Measurements from ENCODE around the gene PLEKHA7.

DNA sequence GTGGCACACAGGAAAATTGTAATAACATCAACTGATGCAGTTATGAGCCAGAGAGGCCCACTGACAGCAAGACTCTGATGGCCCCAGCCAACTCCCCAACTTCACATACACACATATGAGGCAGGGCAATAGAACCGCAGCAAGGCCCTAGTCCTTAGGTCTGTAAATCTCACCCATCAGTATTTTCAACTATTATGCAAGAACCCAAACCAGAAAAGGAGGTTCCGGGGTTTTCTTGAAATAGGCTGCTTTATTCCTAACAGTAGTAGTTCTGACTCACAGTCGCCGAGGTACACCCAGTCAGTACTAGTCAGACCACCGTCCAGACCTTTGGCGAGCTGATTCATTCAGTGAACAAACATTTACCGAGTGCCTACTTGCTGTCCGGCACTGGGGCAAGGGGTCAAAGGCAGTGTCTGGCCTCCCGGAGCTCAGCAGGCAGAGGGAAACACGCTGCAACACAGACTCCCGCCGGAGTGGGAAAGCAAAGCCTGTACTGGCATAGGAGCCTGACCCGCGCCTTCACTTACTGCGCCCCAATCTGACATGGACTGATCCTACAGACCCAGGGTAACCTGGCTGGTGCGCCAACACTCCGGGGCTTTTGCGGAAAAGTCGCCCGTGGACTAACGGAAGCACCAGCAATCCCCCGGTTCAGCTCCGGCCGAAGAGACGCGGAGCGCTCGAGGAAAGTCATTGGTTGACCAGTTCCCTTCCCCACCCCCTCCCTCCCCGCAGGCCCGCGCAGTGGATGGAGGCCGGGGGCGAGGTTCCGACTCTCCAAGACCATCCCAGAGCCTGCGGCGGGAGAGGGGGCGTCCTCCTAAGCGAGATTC is 1.3 kb downstream of the PLEKHA7 start:
- TF ChIP-seq, protein P1, sequence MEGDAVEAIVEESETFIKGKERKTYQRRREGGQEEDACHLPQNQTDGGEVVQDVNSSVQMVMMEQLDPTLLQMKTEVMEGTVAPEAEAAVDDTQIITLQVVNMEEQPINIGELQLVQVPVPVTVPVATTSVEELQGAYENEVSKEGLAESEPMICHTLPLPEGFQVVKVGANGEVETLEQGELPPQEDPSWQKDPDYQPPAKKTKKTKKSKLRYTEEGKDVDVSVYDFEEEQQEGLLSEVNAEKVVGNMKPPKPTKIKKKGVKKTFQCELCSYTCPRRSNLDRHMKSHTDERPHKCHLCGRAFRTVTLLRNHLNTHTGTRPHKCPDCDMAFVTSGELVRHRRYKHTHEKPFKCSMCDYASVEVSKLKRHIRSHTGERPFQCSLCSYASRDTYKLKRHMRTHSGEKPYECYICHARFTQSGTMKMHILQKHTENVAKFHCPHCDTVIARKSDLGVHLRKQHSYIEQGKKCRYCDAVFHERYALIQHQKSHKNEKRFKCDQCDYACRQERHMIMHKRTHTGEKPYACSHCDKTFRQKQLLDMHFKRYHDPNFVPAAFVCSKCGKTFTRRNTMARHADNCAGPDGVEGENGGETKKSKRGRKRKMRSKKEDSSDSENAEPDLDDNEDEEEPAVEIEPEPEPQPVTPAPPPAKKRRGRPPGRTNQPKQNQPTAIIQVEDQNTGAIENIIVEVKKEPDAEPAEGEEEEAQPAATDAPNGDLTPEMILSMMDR (conservative IDR thresholded peaks at IDR 0.05; ENCODE audit: low read length): no peak
- no peak for TF ChIP-seq EZH2phosphoT487 (IDR thresholded peaks at IDR 0.05; ENCODE audit: borderline replicate concordance, low read depth, low read length)
